Smooth muscle cell of the pulmonary artery (primary cell): ENCODE results near the gene EID1. TPM values are rescaled to one million over a fixed set of nuclear protein-coding genes. Genes with fewer than 3 reads are reported as not detected.

Experiments
- total RNA-seq: library from RNA; depleted of rRNA; stranded (reverse); fragments of >200 nt; gene quantifications from 2 replicates; pipeline ENCODE4 v1.2.3, GENCODE V29; 2014

The EID1 gene, protein sequence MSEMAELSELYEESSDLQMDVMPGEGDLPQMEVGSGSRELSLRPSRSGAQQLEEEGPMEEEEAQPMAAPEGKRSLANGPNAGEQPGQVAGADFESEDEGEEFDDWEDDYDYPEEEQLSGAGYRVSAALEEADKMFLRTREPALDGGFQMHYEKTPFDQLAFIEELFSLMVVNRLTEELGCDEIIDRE
- total RNA-seq = 160 and 187 TPM in 2 replicates

DNA sequence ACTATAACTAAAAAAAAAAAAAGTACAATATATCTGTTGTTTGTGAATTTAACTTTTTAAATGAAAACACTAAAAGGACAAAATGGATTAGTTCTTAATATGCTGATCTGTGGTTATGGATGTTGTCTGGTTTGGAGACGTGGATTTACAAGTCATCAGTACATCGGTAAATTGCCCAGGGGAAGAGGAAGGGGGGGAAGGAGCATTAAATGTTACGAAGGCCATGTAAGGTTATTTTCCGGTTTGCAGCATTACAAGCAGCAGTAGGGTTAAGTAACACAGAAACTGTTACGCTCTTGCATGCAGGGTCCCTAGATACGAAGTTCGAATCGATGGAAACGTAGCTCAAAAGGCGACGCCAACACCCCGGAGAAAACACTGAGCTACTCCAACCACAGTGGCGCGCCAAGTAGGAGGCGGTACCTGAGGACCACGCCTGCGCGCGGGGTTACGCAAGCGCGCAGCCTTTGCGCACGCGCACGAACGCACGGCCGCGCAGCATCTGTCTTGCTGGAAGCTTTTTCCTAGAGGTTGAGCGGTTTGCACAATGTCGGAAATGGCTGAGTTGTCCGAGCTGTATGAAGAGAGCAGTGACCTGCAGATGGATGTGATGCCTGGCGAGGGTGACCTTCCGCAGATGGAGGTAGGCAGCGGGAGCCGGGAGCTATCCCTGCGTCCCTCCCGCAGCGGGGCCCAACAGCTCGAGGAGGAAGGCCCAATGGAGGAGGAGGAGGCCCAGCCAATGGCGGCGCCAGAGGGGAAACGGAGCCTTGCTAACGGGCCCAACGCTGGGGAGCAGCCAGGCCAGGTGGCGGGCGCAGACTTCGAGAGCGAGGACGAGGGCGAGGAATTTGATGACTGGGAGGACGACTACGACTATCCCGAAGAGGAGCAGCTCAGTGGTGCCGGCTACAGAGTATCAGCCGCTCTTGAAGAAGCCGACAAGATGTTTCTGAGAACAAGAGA lies at the start of gene EID1:
EID1 (plus strand) TSS at position 505 of the 966 bp plus-strand sequence; CDS start at position 548, 43 bp downstream.

Other genes starting within 250 kb of the EID1 start
- 2,453 and 2,749 TPM in 2 replicates for gene FBN1, start 232.4 kb upstream of the EID1 start, total RNA-seq
- gene CEP152, start 67.1 kb upstream of the EID1 start, total RNA-seq = 2.8 and 5.0 TPM in 2 replicates
- 2.7 and 3.9 TPM in 2 replicates for gene SHC4, start 85.8 kb downstream of the EID1 start, total RNA-seq
- gene SECISBP2L, start 168.3 kb downstream of the EID1 start, total RNA-seq = 29.7 and 39.0 TPM in 2 replicates